ENCODE measurements around the gene VSTM2L. TPM values are rescaled to one million over a fixed set of nuclear protein-coding genes. Genes with fewer than 3 reads are reported as not detected.
"Not testable (repeated sequence)": the region's sequence is repeated elsewhere in the genome, so short reads cannot be mapped to it uniquely, and the experiment has no call there.

The VSTM2L gene
- total RNA-seq, 3 donors from 2014 or later (not counting 1 experiment from before 2014, with no cell fraction given) = 0.18 TPM; not detected in 2

DNA sequence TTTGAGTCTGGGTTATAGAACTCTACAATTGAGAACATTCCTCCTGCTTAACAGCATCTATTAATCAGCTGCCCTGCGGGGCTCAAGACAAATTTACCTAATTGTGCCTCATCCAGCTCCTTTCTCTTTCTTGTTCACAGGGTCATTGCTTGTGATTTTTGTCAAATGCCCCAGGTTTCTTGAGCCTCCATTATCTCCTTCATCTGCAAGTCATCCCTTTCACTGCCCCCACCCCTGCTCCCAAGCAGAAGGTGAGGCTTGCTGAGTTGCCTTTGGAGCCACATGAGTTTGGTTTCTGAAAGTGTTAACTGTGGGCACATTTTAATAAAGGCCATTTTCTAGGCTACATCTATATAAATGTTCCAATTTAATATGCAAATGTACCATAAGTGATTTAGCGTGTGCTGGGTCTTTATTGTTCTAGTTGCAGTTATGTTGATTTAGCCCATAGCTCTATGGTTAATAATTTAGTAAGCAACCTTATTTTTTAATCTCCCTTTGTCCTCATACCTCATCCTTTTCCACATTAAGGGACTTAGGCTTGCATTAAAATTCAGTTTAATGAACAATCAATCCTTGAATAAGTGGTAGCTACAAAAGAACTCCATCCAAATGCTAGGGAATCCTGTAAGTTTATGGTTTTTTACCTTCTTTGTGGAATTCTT is 56.1 kb downstream of the VSTM2L start:
- Histone ChIP-seq H3K4me1 (ENCODE audit: control insufficient read depth, insufficient read depth, low read length) (no peaks in the 10 kb centered on the region), H3K9me3 (ENCODE audit: control insufficient read depth, insufficient read depth, low read length) (no peaks in the 10 kb centered on the region), H3K27me3 (ENCODE audit: control insufficient read depth, insufficient read depth, low read length) (no peaks in the 10 kb centered on the region), H3K36me3 (ENCODE audit: control insufficient read depth, insufficient read depth, low read length) (no peaks in the 10 kb centered on the region), H3K27ac (ENCODE audit: low read length) (no peak overlapping the region), H3K4me3 (ENCODE audit: low read length) (no peak overlapping the region)
- Mint-ChIP-seq H3K36me3 (no peaks in the 10 kb centered on the region), H3K27ac (no peak overlapping the region), H3K27me3 (ENCODE audit: low read depth in 2 of 2) (peaks cover 5 to 6% of the 10 kb centered on the region in 2 donors), H3K9me3 (peaks cover 0 to under 1% of the 10 kb centered on the region in 2 donors), H3K4me3 (no peak overlapping the region), H3K4me1 (no peaks in the 10 kb centered on the region)
- intact Hi-C loops (cut with micrococcal nuclease) = no loop called here
- ATAC-seq = no peak
- TF ChIP-seq, protein P1, sequence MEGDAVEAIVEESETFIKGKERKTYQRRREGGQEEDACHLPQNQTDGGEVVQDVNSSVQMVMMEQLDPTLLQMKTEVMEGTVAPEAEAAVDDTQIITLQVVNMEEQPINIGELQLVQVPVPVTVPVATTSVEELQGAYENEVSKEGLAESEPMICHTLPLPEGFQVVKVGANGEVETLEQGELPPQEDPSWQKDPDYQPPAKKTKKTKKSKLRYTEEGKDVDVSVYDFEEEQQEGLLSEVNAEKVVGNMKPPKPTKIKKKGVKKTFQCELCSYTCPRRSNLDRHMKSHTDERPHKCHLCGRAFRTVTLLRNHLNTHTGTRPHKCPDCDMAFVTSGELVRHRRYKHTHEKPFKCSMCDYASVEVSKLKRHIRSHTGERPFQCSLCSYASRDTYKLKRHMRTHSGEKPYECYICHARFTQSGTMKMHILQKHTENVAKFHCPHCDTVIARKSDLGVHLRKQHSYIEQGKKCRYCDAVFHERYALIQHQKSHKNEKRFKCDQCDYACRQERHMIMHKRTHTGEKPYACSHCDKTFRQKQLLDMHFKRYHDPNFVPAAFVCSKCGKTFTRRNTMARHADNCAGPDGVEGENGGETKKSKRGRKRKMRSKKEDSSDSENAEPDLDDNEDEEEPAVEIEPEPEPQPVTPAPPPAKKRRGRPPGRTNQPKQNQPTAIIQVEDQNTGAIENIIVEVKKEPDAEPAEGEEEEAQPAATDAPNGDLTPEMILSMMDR (IDR thresholded peaks at IDR 0.05) = no peak
- DNase-seq = no peak
- WGBS (ENCODE audit: insufficient coverage) = 88% methylated on average over 1 of the region's 2 CpGs

DNA sequence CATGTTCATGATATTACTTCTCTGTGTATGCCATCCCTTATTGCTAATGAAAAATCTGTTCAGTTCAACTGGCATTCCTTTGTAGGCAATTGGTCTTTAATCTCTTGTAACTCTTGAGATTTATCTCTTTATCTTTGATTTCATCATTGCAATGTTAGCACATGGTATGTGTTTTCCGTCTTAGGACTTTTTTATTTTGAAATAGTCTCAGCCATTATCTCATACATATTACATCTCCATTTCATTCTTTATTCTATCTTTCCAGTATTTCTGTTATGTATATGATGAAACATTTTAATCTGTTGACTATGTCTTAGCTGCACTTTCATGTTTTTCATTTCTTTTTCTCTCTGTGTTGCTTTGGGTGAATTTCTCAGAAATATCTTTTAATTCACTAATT is 58.1 kb downstream of the VSTM2L start:
- WGBS (ENCODE audit: insufficient coverage) = no CpG with 5 or more reads among the region's 1 CpG
- no peaks in the 10 kb centered on the region for H3K9me3 ChIP-seq (ENCODE audit: control insufficient read depth, insufficient read depth, low read length)
- no peak overlapping the region for H3K27ac ChIP-seq (ENCODE audit: low read length)
- Mint-ChIP-seq H3K27me3 (ENCODE audit: low read depth in 2 of 2) (peaks cover 6 to 14% of the 10 kb centered on the region in 2 donors), H3K4me1 (no peaks in the 10 kb centered on the region), H3K9me3 (peaks cover 0 to 3% of the 10 kb centered on the region in 2 donors), H3K4me3 (no peak overlapping the region), H3K36me3 (peaks cover 2% of the 10 kb centered on the region), H3K27ac (no peak overlapping the region)
- H3K4me1 ChIP-seq (ENCODE audit: control insufficient read depth, insufficient read depth, low read length) = no peaks in the 10 kb centered on the region
- intact Hi-C loops (cut with micrococcal nuclease) = no loop called here
- no peaks in the 10 kb centered on the region for H3K27me3 ChIP-seq (ENCODE audit: control insufficient read depth, insufficient read depth, low read length)
- no peak for ATAC-seq
- TF ChIP-seq, protein P1 (IDR thresholded peaks at IDR 0.05) = no peak
- no peaks in the 10 kb centered on the region for H3K36me3 ChIP-seq (ENCODE audit: control insufficient read depth, insufficient read depth, low read length)
- H3K4me3 ChIP-seq (ENCODE audit: low read length) = no peak overlapping the region
- no peak for DNase-seq

DNA sequence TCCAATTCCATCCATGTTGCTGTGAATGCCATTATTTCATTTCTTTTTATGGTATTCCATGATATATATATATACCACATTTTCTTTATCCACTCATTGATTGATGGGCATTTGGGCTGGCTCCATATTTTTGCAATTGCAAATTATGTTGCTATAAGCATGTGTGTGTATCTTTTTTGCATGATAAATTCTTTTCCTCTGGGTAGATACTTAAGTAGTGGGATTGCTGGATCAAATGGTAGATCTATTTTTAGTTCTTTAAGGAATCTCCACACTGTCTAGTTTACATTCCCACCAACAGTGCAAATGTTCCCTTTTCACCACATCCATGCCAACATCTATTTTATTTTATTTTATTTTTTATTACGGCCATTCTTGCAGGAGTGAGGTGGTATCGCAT is 60.6 kb downstream of the VSTM2L start:
- not testable (repeated sequence) for H3K4me3 ChIP-seq (ENCODE audit: low read length); H3K9me3 Mint-ChIP-seq; ATAC-seq

DNA sequence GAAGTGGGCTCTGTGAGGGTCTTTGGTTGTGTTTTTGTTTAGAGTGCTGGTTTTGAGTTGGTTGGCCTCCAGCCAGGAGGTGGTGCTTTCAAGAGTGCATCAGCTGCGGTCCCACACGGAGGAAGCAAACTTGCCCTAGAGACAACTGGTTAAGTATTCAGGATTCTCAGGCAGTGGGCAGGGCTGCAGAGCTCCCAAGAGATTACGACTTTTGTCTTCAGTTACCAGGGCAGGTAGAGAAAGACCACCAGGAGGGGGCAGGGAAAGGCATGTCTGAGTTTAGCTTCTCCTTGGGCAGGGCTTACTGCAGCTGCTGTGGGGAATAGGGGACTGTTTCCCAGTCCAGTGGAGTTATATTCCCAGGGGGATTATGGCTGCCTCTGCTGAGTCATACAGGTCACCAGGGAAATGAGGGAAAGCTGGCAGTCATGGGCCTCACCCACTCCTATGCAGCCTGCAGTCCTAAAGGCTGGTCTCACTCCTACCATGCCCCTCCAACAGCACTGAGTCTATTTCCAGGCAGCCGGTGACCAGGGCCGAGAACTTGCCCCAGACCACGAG is 66.0 kb downstream of the VSTM2L start:
- Mint-ChIP-seq H3K27ac (no peak overlapping the region), H3K36me3 (peaks cover 24% of the 10 kb centered on the region), H3K9me3 (peaks cover 3 to 6% of the 10 kb centered on the region in 2 donors), H3K4me1 (peaks cover 0 to 5% of the 10 kb centered on the region in 2 donors), H3K27me3 (ENCODE audit: low read depth in 2 of 2) (peaks cover 4 to 37% of the 10 kb centered on the region in 2 donors), H3K4me3 (no peak overlapping the region)
- WGBS (ENCODE audit: insufficient coverage) = 80% methylated on average over 6 of the region's 6 CpGs
- H3K4me3 ChIP-seq (ENCODE audit: low read length) = no peak overlapping the region
- H3K27me3 ChIP-seq (ENCODE audit: control insufficient read depth, insufficient read depth, low read length) = no peaks in the 10 kb centered on the region
- H3K9me3 ChIP-seq (ENCODE audit: control insufficient read depth, insufficient read depth, low read length) = peaks cover 5% of the 10 kb centered on the region
- intact Hi-C loops (cut with micrococcal nuclease) = no loop called here
- DNase-seq (no peak), ATAC-seq (no peak)
- H3K27ac ChIP-seq (ENCODE audit: low read length) = no peak overlapping the region
- TF ChIP-seq, protein P1 (IDR thresholded peaks at IDR 0.05) = no peak
- H3K4me1 ChIP-seq (ENCODE audit: control insufficient read depth, insufficient read depth, low read length) = no peaks in the 10 kb centered on the region
- no peaks in the 10 kb centered on the region for H3K36me3 ChIP-seq (ENCODE audit: control insufficient read depth, insufficient read depth, low read length)

More for the DNA sequence above, 60.6 kb downstream of the VSTM2L start:
- Mint-ChIP-seq H3K27me3 (ENCODE audit: low read depth in 2 of 2) (peaks cover 4 to 37% of the 10 kb centered on the region in 2 donors), H3K36me3 (peaks cover 24% of the 10 kb centered on the region)
- H3K27me3 ChIP-seq (ENCODE audit: control insufficient read depth, insufficient read depth, low read length); DNase-seq; intact Hi-C loops (cut with micrococcal nuclease); H3K9me3 ChIP-seq (ENCODE audit: control insufficient read depth, insufficient read depth, low read length); H3K4me1 Mint-ChIP-seq; H3K27ac Mint-ChIP-seq; H3K27ac ChIP-seq (ENCODE audit: low read length); H3K36me3 ChIP-seq (ENCODE audit: control insufficient read depth, insufficient read depth, low read length); H3K4me3 Mint-ChIP-seq; H3K4me1 ChIP-seq (ENCODE audit: control insufficient read depth, insufficient read depth, low read length): not testable (repeated sequence)
- WGBS (ENCODE audit: insufficient coverage) = no CpG with 5 or more reads among the region's 2 CpGs
